Measurements from ENCODE around the gene CFAP44. TPM values are rescaled to one million over a fixed set of nuclear protein-coding genes. Genes with fewer than 3 reads are reported as not detected.

The CFAP44 gene
- total and polyA plus RNA-seq, 4 donors = 1.1 to 8.6 (median 6.9) TPM

- H3K27me3 ChIP-seq (ENCODE audit: control insufficient read depth in 1 of 2, insufficient read depth in 2 of 2, low read length in 1 of 2) = no peaks in the 10 kb centered on the region
- no peak overlapping the region for H3K4me3 ChIP-seq (ENCODE audit: low read length in 2 of 2)
- no peak for ATAC-seq (ENCODE audit: low FRiP score)
- intact Hi-C loops (cut with DNase I) = no loop called here
- H3K9me3 ChIP-seq (ENCODE audit: control insufficient read depth, low read length) = no peaks in the 10 kb centered on the region
- H3K4me1 ChIP-seq (ENCODE audit: control insufficient read depth in 1 of 2, insufficient read depth in 2 of 2, low read length in 2 of 2) = no peaks in the 10 kb centered on the region
- 95% methylated on average over 3 of the region's 3 CpGs for WGBS, 2 donors
- H3K27ac ChIP-seq (ENCODE audit: low read depth in 1 of 2, low read length in 2 of 2) = no peak overlapping the region
- peaks cover 0 to 3% of the 10 kb centered on the region in 2 donors for H3K36me3 ChIP-seq (ENCODE audit: control insufficient read depth in 1 of 2, insufficient read depth in 2 of 2, low read length in 1 of 2)
- no peak for DNase-seq
Measured at GRCh38 chr3:113421082-113421481, 20.2 kb downstream of the CFAP44 start.

- ATAC-seq (ENCODE audit: low FRiP score) (no peak), DNase-seq (no peak)
- H3K4me1 ChIP-seq (ENCODE audit: control insufficient read depth in 1 of 2, insufficient read depth in 2 of 2, low read length in 2 of 2) = no peaks in the 10 kb centered on the region
- 93 to 96% methylated on average over 5 of the region's 5 CpGs for WGBS, 2 donors
- H3K36me3 ChIP-seq (ENCODE audit: control insufficient read depth in 1 of 2, insufficient read depth in 2 of 2, low read length in 1 of 2) = no peaks in the 10 kb centered on the region
- no peak overlapping the region for H3K27ac ChIP-seq (ENCODE audit: low read depth in 1 of 2, low read length in 2 of 2)
- no peak overlapping the region for H3K4me3 ChIP-seq (ENCODE audit: low read length in 2 of 2)
- no peaks in the 10 kb centered on the region for H3K27me3 ChIP-seq (ENCODE audit: control insufficient read depth in 1 of 2, insufficient read depth in 2 of 2, low read length in 1 of 2)
- intact Hi-C loops (cut with DNase I) = no loop called here
- no peaks in the 10 kb centered on the region for H3K9me3 ChIP-seq (ENCODE audit: control insufficient read depth, low read length)
Measured at GRCh38 chr3:113409676-113410075, 31.6 kb downstream of the CFAP44 start.

GRCh38 chr3:113405180-113405579 lies 36.1 kb downstream of the CFAP44 start:
- Histone ChIP-seq H3K9me3 (ENCODE audit: control insufficient read depth, low read length) (no peaks in the 10 kb centered on the region), H3K36me3 (ENCODE audit: control insufficient read depth in 1 of 2, insufficient read depth in 2 of 2, low read length in 1 of 2) (peaks cover 0 to 4% of the 10 kb centered on the region in 2 donors), H3K27me3 (ENCODE audit: control insufficient read depth in 1 of 2, insufficient read depth in 2 of 2, low read length in 1 of 2) (no peaks in the 10 kb centered on the region), H3K4me1 (ENCODE audit: control insufficient read depth in 1 of 2, insufficient read depth in 2 of 2, low read length in 2 of 2) (no peaks in the 10 kb centered on the region), H3K4me3 (ENCODE audit: low read length in 2 of 2) (no peak overlapping the region), H3K27ac (ENCODE audit: low read depth in 1 of 2, low read length in 2 of 2) (no peak overlapping the region)
- 23% methylated on average over 1 of the region's 1 CpG for WGBS, 2 donors
- intact Hi-C loops (cut with DNase I) = no loop called here
- DNase-seq (no peak), ATAC-seq (ENCODE audit: low FRiP score) (no peak)

GRCh38 chr3:113404637-113405036 lies 36.7 kb downstream of the CFAP44 start:
- Histone ChIP-seq H3K36me3 (ENCODE audit: control insufficient read depth in 1 of 2, insufficient read depth in 2 of 2, low read length in 1 of 2) (peaks cover 0 to 4% of the 10 kb centered on the region in 2 donors), H3K27ac (ENCODE audit: low read depth in 1 of 2, low read length in 2 of 2) (no peak overlapping the region), H3K4me3 (ENCODE audit: low read length in 2 of 2) (no peak overlapping the region), H3K4me1 (ENCODE audit: control insufficient read depth in 1 of 2, insufficient read depth in 2 of 2, low read length in 2 of 2) (no peaks in the 10 kb centered on the region), H3K27me3 (ENCODE audit: control insufficient read depth in 1 of 2, insufficient read depth in 2 of 2, low read length in 1 of 2) (no peaks in the 10 kb centered on the region), H3K9me3 (ENCODE audit: control insufficient read depth, low read length) (no peaks in the 10 kb centered on the region)
- no peak for DNase-seq
- intact Hi-C loops (cut with DNase I) = no loop called here
- WGBS, 2 donors = 95 to 100% methylated on average over 1 of the region's 1 CpG
- ATAC-seq (ENCODE audit: low FRiP score) = no peak

Small RNA genes lying within 50 kb of the gene (microRNA-seq; reads per million reads assigned to microRNA genes)
- gene MIR8076 = 0 reads per million in 2 donors

Other genes with a start within 250 kb of the CFAP44 start
- 100 to 1,000 TPM in 1 of 2 donors, 10 to 100 TPM in 1; 45.1 to 164 TPM for gene BOC, start 229.9 kb downstream of the CFAP44 start, total RNA-seq
- gene BOC, start 229.9 kb downstream of the CFAP44 start, polyA plus RNA-seq = 1 to 10 TPM; 6.6 to 8.5 TPM
- gene SPICE1, start 73.7 kb upstream of the CFAP44 start, total RNA-seq = 10 to 100 TPM in 1 of 2 donors, 1 to 10 TPM in 1; 9.3 to 16.7 TPM
- gene SPICE1, start 73.7 kb upstream of the CFAP44 start, polyA plus RNA-seq = 1 to 10 TPM; 2.3 to 2.6 TPM
- gene SIDT1, start 91.1 kb upstream of the CFAP44 start, total RNA-seq = 1 to 10 TPM; 1.8 to 3.0 TPM
- 1 to 10 TPM in 1 of 2 donors, under 1 TPM in 1; 0.08 to 3.8 TPM for gene SIDT1, start 91.1 kb upstream of the CFAP44 start, polyA plus RNA-seq